ENCODE data around the gene TH.

DNA sequence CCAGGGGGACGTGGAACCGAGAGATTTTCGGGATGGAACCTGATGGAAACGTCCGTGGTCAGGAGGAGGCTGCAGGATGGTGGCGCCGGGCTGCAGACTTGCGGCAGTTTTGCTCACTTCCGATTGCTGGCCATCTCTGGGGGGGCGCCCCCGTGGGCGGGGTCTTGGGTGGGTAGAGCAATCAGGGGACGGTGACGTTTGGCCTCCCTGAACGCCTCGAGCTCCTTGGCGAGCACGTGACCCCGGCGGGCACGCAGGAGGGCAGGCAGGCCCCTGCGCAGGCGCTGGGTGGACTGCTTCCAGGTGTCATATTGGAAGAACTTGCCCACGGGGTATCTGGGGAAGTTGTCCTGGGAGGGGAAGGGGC lies 38.8 kb downstream of the TH start:
- TF ChIP-seq, protein P1, sequence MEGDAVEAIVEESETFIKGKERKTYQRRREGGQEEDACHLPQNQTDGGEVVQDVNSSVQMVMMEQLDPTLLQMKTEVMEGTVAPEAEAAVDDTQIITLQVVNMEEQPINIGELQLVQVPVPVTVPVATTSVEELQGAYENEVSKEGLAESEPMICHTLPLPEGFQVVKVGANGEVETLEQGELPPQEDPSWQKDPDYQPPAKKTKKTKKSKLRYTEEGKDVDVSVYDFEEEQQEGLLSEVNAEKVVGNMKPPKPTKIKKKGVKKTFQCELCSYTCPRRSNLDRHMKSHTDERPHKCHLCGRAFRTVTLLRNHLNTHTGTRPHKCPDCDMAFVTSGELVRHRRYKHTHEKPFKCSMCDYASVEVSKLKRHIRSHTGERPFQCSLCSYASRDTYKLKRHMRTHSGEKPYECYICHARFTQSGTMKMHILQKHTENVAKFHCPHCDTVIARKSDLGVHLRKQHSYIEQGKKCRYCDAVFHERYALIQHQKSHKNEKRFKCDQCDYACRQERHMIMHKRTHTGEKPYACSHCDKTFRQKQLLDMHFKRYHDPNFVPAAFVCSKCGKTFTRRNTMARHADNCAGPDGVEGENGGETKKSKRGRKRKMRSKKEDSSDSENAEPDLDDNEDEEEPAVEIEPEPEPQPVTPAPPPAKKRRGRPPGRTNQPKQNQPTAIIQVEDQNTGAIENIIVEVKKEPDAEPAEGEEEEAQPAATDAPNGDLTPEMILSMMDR (conservative IDR thresholded peaks at IDR 0.05; ENCODE audit: low read length) = no peak
- no peak for TF ChIP-seq EZH2phosphoT487 (IDR thresholded peaks at IDR 0.05; ENCODE audit: borderline replicate concordance)
